NOMO-1 (cell line): ENCODE results near the gene VIPR2.

Source experiments
- DNase-seq, 2 experiments: peaks; one replicate each; lab custom pipeline; 2025; ENCODE audit not compliant: unreplicated experiment in 2 of 2; lab: John Stamatoyannopoulos, UW

Gene VIPR2

DNA sequence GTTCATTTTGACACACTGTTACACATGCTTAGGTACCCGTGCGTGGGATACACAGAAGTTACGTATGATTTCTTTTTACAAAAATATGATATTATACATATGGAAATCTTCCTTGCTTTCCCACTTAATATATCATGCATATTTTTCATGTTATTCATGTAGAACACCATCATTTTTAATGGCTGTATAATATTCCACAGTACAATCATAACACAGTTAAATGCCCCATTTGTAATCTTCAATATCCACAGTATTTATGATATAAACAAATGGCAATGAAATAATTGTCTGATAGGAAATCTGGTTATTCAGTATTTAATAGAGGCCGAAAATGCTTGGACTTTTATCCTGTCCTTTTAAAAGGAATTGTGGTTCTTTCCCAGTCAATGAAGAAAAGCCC, 23.2 kb downstream of the VIPR2 start:
- no peak for DNase-seq

DNA sequence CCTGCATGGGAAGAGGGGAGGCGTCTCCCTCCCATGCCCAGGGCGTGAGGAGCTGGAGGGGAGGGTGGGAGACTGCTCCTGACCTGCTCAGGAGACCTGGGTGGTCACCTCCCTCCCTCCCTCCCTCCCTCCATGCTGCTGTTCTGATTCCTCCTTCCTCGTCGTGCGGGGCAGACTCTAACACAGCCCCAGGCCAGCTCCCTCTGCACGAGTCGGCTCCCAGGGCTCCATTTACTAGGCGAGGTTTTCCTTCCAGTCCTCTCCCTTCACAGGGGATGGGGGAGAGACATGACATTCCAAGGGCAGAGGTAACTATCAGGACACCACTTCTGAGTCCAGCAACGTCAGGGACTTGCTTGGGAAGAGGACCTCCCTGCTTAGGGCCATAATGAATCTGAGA, 23.6 kb downstream of the VIPR2 start:
- DNase-seq, result no peak

DNA sequence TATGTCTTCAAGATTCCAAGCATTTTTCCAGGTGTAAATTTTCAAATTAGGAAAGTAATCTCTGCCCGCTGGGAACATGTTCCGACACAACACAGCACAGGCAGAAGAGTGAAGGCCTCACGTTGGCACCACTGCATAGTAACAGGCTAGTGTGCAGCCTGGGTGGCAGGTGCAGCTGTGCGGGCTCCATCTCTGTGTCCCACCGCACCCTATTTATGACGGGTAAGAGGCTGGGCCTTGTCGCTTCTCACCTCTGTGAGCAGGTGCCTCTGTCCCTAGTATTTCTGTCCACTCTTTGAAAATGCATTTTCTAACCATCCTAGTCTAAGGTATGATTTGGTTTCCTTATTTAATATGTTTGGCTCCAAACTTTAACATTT, 24.1 kb downstream of the VIPR2 start:
- no peak for DNase-seq

DNA sequence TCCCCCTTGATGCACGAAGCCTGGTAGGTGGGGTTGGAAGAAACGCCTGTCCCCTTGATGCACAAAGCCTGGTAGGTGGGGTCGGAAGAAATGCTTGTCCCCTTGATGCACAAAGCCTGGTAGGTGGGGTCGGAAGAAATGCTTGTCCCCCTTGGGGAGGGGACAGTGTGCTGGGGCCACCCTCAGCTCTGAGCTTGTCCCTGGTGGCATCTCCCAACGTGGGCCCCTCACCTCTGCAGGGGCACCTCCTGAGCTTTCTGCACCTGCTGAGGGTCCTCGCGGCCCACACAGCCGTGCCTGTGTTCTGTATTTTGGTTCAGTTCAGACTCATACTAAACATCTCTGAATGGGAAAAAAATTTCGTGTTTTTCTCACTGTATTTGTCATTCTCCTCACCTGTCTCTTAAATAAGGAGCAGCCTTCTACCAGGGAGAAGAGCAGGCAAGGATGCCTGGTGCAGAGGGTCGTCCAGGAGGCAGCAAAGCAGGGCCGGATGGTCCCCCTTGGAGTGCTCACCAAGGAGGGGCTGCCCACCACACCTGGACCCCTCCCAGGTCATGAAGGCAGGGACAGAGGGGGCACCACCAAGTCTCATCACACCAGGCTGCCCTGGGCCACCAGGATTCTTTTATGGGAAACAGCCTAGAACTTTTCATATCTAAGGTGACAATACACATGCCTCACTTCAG, 24.7 kb downstream of the VIPR2 start:
- DNase-seq, result no peak

DNA sequence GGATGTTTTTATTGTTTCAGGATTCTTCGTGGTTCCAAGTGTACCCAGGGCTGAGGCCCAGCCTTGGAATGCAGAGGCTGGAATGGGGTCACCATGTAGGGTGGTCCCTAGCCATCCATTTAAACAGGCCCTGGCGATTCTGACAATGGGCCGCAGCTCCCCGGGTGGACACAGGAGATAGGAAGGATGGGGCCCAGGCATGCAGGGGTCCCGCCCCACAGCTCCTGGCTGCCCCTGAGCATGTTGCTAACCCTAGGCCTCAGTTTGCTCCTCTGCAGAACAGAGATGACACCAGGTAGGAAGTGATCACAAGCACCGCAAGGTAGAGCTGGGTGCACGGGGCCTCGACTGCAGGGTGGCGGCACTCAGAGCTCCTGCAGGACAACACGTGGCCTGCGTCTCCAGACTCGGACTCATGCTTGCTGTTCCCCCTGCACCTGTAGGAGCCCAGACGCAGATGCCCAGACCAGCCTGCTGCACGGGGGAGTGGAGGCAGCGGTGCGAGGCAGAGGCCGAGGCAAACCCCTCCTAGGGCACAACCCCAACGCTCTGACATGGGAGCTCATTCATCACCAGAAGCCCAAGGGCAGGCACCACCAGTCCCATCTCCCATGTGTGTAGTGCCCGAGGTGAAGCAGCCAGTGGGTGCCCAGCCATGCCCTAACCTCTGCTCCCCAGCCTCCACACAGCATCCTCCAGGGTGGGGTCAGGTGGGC, 25.5 kb downstream of the VIPR2 start:
- no peak for DNase-seq

DNA sequence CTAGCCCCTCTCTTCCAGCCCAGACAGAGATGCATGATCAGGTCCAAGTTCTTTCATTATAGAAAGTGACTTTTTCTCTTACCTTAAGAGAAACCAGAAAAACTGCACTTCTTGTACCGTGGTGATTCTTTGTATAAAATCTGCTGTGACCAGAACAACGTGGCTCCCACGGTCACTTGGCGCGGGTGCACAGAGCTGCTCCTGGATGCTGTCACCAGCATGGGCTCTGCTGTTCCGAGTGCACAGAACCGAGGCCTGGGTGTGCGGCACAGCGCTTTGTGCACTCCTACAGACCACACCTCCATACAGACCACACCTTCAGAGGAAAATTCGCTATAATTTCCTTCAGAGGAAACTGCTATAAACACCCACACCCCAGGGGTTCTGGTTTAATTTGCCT, 26.0 kb downstream of the VIPR2 start:
- no peak for DNase-seq

DNA sequence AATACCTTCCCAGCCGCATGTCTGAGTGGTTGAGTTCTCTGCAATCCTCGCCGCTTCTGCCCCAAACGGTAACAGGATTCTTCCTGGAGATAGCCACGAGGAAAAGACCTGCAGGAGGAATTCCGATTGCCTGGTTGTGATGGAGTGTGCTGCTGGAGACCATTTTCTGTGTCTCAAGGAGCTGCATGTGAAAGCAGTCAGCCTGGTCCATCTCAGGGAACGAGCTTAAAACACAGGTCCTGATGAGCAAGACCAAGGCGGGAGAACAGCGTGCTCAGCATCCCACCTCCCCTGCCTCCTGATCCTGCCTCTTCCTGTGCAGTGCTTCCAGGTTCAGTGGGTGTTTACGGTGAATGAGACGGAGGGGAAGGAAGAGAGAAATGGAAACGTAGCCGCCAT, 26.5 kb downstream of the VIPR2 start:
- no peak for DNase-seq

DNA sequence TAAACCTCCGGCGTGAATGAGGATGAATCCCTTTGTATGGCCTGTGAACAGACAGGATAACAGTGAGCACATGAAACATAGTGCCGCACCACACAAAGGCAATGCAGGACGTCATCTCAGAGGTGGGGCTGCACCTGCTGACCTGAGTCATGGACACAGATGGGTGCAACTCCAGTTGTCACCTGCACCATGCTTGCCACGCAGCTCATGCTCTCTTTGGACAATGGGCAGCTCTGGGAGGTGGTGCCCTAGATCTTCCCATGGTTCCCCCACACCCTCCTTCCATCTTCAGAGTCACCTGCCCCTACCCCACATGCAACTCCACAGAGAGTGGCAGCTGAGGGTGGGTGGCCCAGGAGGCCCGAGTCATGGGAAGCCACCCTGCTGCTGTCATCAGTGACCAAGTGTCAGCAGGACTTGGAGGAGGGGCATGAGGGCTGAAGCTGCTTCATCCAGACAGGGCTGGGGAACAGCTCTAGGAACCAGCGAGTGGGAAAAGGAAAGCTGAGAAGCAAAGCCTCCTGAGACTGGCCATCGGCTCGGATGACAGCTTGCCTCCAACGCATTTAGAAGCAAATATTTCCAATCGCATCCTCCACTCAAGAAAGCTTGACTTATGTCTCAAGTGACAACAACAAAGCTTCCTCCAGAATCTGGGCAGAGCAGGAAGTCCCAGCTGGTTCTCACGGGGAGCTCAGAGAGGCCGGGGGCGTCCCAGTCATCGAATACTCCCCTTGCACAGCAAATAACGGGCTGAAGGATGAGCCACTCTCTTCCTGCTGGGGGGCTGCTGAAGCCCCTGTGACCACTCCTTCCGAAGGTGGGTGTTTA, 27.1 kb downstream of the VIPR2 start:
- no peak for DNase-seq

DNA sequence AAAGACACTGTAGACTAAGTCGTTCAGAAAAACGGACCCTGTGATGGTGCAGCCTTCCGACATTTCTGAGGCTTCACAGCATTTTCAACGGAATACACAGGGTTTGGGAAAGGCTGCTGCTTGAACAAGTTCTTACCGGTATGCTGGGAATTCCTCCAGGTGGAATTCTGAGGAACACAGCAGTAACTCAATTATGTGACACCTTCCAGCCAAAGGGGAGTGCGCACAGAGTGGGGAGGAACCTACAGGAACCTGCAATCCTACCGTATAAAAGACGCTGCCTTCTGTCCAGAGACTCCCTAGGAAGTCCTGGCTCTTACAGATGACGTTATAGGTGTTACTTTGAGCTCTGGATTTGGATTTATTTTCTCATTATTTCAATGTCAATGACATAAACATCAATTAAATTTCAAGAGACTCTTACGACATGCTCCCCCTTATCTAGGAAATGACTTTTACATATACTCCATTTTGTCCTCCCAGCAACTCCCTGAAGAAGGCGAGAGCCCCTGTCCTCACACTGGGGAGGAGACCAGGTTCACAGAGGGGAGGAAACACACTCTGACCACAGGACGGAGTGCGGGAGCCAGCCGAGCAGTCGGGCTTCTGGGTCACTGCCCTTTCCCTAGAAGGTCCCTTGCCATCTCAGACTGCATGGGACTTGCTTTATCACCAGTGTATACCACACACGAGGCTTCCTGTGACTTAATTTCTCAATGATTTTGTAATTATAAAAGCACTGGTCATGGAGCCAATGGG, 27.9 kb downstream of the VIPR2 start:
- DNase-seq, result no peak

DNA sequence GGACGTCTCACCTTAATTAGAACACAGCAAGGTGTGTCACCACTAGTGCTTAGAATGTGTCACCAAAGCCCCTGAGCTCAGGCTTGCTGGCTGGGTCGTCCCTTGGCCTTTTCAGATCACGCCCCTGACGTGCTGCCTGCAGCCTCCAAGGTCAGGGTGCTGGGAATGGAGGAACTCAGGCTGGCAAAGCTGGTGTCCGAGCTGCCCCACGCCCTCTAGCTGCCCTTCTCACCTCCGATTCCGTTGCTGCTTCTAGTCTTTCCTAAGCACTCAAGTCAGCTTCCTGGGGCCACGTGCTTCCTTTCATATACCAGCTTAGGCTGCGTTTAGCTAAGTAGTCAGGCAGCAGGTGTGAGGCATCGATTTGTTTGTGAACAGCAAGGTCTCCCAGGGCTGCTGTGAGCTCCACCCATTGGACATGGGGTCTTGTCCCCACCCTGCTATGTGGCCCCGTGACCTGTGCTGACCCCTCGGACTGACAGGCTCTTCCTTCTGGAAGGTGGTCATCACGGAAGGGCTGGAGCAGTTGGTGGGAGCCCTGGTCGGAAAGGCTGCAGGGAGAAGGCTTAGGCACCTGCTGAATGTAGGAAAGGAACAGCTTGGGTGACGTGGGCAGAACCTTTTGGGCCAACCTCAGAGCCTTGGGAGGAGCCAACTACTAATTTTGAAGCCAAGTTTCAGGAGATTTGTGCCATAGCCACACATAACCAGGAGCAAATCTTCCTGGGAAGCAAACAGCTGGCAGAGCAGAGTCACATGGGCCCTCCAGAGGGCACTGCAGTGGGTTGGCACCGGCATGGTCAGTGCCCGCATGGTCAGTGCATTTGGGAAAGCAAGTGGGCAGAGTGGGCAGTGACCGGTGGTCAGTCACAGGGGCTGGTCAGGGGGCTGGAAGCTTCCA, 28.8 kb downstream of the VIPR2 start:
- DNase-seq, result no peak

DNA sequence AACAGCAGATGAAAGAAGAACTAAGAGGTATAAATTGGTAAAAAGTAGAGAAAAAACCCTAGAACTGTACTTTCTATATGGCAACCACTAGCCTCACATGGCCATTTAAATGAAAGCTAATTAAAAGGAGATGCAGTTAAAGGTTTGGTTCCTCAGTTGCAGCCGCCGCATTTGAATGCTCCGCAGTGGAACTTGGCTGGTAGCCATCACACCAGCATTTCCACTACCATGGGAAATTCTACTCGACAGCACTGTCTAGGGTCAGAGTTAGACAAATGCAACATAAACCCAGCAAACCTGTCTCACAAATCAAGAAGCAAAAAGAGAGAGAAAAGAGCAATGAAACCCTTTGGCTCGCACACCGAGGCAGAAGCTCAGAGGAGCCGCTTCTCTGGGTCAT, 29.7 kb downstream of the VIPR2 start:
- DNase-seq, result no peak

DNA sequence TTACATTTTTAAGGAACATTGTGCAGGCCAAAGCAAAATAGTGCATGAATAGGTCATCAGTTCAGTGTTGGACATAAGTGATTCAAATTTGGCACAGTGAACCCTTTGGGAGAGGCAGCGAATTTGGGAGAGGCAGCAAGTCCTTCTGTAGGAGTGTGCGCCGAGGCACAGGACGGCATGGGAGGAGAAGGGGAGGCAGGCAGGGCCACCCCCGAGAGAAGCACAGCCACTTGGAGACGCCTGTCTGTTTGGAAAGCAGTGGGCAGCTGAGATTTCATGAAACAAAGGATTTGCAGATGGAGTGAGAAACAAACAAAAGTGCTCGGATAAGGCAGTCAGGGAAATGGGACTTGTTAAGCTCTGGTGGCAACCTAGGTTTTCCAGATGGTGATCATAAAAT, 30.6 kb downstream of the VIPR2 start:
- DNase-seq, result no peak

DNA sequence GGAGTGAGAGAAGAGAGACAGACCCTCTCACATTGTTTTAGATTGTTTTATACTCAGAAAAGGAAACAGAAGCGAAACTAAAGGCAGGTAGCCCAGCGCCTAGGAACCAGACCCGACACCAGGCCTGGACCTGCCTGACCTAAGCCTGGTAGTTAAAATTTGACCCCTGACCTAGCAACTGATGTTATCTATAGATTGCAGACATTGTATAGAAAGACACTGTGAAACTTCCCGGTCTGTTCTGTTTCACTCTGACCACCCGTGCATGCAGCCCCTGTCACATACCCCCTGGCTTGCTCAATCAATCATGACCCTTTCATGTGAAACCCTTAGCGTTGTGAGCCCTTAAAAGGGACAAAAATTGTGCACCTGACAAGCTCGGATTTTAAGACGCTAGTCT, 31.6 kb downstream of the VIPR2 start:
- DNase-seq, result no peak

DNA sequence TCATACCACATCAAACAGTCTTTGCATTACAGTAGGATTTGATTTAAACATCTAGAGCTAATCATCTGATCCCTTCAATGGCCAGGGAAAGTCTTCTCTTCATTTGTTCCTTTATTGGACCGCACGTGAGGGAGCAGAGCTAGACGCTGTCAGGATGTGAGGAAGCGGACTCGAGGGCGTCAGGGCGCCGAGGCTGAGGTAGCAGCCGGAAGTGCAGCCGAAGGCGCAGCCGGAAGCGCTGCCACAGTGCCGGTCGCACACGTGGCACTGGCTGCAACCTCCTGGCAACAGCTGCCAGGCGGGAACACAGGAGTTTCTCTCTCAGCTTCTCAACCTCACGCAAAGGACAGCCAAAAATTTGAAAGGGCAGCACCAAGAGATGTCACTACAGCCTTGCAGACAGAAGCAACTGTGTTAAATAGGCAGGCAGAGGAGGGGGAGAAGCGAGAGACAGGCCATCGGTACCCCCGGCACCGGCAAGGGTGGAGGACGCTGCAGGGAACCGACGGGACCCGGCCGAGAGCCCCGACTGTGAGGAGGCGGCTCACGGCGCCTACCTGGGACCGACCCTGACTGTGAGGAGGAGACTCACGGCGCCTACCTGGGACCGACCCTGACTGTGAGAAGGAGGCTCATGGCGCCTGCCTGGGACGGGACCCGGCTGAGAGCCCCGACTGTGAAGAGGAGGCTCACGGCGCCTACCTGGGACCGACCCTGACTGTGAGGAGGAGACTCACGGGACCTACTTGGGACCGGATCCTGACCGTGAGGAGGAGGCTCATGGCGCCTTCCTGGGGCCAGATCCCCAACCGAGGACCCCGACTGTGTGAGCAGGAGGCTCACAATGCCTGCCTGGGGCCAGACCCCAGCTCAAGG, 32.3 kb downstream of the VIPR2 start:
- no peak for DNase-seq

DNA sequence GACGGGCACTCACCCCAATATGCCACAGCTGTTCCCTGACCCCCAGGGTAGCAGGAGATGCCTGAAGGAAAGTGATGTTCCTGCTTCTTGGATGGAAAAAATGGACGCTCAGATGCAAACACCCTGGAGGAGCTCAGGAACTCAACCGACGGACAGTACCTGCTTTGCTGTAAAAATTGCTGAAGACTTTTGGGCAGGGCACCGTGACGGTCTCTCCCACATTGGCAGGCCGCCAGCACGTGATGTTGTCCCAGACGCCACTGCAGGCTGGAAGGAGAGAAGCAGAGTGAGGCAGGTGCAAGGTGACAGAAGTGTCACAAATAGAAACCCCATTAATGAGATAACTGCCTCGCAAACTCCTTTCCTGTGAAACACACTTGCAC, 35.0 kb downstream of the VIPR2 start:
- no peak for DNase-seq

DNA sequence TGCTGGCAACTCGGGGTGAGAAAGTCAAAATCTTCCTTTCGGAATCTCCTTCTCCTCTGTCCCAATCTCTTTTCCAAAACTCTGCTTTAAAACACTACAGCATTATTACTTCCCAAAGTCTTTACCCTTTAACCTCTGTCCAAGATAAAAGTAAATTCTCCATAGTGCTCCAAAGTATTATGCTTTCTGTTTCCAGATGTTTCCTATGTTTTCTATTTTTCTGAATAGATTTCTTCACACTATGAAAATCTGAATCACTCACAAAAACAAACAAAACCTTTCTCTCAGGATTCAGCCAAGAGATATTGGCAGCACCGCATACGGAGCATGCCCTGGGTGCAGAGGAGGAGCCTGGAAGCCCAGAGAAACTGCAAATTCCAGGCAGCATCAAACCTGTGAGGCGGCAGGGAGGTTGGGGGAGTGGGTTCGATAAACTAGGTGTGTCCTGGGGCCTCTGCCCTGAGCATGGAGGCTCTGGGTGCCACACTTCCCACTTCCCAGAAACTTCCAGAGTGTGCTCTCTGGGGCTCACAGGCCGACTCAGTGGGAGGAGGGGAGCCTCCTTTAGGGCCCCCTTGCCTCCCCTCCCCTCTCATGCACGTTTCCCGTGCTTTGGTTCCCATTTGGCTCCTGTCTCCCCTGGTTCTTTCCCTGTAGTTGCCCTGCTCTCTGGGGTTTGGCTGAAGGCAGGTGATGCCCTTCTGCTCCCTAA, 35.6 kb downstream of the VIPR2 start:
- DNase-seq, result no peak

DNA sequence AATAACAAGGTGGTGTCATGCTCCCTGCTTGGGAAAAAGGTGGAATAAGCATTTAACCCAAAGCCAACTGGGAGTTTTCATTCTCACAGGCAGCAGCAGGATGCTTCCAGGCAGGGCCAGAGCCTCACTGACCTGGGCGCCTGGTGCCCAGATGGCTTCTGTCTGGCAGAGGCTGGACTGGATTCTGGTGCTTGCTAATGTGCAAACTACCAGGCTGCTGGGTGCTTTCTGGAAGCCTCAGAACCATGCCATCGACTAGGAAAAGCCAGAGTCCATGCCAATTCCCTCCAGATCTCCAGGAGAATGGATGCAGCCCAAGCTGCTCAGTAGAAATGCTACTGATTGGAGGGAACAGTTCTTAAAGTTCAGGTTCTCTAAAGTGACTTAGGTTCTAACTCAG, 36.2 kb downstream of the VIPR2 start:
- no peak for DNase-seq

DNA sequence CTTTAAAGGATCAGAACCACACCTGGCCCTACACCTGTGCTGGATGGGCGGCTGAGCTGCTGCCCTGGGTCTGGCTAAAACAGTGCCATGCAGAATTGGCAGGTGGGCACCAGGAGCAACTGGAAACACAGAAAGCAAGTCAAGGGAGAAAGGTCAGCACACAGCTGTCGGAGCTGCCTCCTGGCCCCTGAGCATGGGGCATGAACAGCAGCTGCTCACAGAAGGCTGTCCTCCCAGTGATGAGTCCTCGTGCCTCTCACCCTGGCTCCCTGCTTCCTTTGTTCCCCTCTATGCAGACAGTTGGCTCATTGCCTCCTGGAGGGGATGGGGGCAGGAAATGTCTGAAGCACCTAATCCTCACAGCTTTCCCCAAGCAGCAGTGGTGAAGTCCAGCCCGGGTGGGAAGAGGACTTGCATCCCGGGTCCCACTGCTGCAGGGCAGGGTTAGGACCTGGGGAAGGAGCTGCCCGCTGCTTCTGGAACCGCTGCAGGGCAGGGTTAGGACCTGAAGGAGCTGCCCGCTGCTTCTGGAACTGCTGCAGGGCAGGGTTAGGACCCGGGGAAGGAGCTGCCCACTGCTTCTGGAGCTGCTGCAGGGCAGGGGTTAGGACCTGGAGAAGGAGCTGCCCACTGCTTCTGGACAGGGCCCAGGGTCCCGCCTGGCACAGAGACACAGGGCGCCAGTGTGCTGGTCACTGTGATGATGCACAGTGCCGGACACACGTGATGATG, 37.3 kb downstream of the VIPR2 start:
- DNase-seq, result no peak
